DOHH2 (cell line): Measurements from ENCODE around the gene ZCWPW1.

Source experiments
- CTCF ChIP-seq: fragments of 200-600 bp; sonication (generic); IDR thresholded peaks from one replicate; pipeline ENCODE4 v1.5.1; 2014; ENCODE audit warnings: antibody characterized with exemption, mild to moderate bottlenecking, low read depth, low read length; ENCODE audit not compliant: poor library complexity, severe bottlenecking
- EZH2phosphoT487 ChIP-seq: fragments of 200-600 bp; sonication (generic); IDR thresholded peaks from 2 replicates; pipeline ENCODE4 v1.6.1; 2017; ENCODE audit warnings: borderline replicate concordance, mild to moderate bottlenecking, antibody characterized with exemption, low read length, moderate library complexity, mixed read lengths

GRCh38 chr7:100402241-100402640, 26.3 kb downstream of the ZCWPW1 start:
- TF ChIP-seq CTCF: no peak
- no peak for TF ChIP-seq EZH2phosphoT487
